CD14-positive monocyte (primary cell): ENCODE data around the gene ANK2. TPM values are rescaled to one million over a fixed set of nuclear protein-coding genes. Genes with fewer than 3 reads are reported as not detected.

Experiments used
- DNase-seq, 3 donors: peaks; one replicate each; pipeline ENCODE4 v3.0.0-alpha.2; 2011 to 2022
- H2AFZ ChIP-seq: 2 replicates; pipeline ENCODE4 v1.6.0; 2012; ENCODE audit warnings: mild to moderate bottlenecking, low read depth, low read length, inconsistent platforms; ENCODE audit not compliant: insufficient read depth, poor library complexity, severe bottlenecking
- H3K27ac ChIP-seq, 2 donors: 1 replicate in 1 of 2; 2 replicates in 1 of 2; pipeline ENCODE4 v1.5.1; 2012 to 2013; ENCODE audit warnings: low read length in 2 of 2, control low read depth in 1 of 2, inconsistent platforms in 1 of 2, low read depth in 1 of 2, mild to moderate bottlenecking in 1 of 2
- H3K27me3 ChIP-seq, 2 donors: one replicate each; pipeline versions ENCODE4 v1.6.0 to v1.6.1; 2011 to 2013; ENCODE audit warnings: low read length in 2 of 2; ENCODE audit not compliant: control insufficient read depth in 2 of 2, insufficient read depth in 2 of 2
- H3K36me3 ChIP-seq, 2 donors: replicated peaks in 1 of 2; 1 replicate in 1 of 2; 2 replicates in 1 of 2; pipeline versions ENCODE4 v1.5.1 to v1.6.1; 2012 to 2013; ENCODE audit warnings: low read length in 2 of 2, control low read depth in 1 of 2, inconsistent platforms in 1 of 2, mild to moderate bottlenecking in 1 of 2; ENCODE audit not compliant: insufficient read depth in 2 of 2, control insufficient read depth in 1 of 2
- H3K4me1 ChIP-seq, 2 donors: 1 replicate in 1 of 2; 2 replicates in 1 of 2; pipeline versions ENCODE4 v1.5.1 to v1.6.1; 2012 to 2013; ENCODE audit warnings: low read length in 2 of 2, control low read depth in 1 of 2, inconsistent platforms in 1 of 2, mild to moderate bottlenecking in 1 of 2, moderate library complexity in 1 of 2; ENCODE audit not compliant: insufficient read depth in 2 of 2, control insufficient read depth in 1 of 2
- H3K4me2 ChIP-seq: replicated peaks from 2 replicates; pipeline ENCODE3; 2012; ENCODE audit warnings: low read length, moderate library complexity, mild to moderate bottlenecking; ENCODE audit not compliant: poor library complexity, severe bottlenecking; ENCODE audit errors: extremely low read depth
- H3K4me3 ChIP-seq, 3 experiments: fragments of 200-600 bp in 1 of 3; sonication (generic) in 1 of 3; replicated peaks in 1 of 3; 1 replicate in 2 of 3; 2 replicates in 1 of 3; pipeline ENCODE4 v1.5.1; 2011 to 2013; ENCODE audit warnings: low read length in 3 of 3, mild to moderate bottlenecking in 3 of 3, control low read depth in 2 of 3, low read depth in 2 of 3, inconsistent platforms in 1 of 3, moderate library complexity in 1 of 3
- H3K79me2 ChIP-seq: 2 replicates; pipeline ENCODE4 v1.6.0; 2012; ENCODE audit warnings: mild to moderate bottlenecking, control low read depth, inconsistent platforms, low read length, moderate library complexity; ENCODE audit not compliant: insufficient read depth
- H3K9ac ChIP-seq: 2 replicates; pipeline ENCODE4 v1.6.0; 2017; ENCODE audit warnings: low read length, mild to moderate bottlenecking; ENCODE audit not compliant: insufficient read depth, poor library complexity, severe bottlenecking
- H3K9me3 ChIP-seq, 2 donors: replicated peaks in 1 of 2; 1 replicate in 1 of 2; 2 replicates in 1 of 2; pipeline versions ENCODE4 v1.5.1 to v1.6.1; 2012 to 2013; ENCODE audit warnings: low read length in 2 of 2, control low read depth in 1 of 2; ENCODE audit not compliant: control insufficient read depth in 1 of 2, insufficient read depth in 1 of 2
- H4K20me1 ChIP-seq: 2 replicates; pipeline ENCODE4 v1.6.0; 2012; ENCODE audit warnings: mild to moderate bottlenecking, low read length, control low read depth, moderate library complexity; ENCODE audit not compliant: insufficient read depth
- H3K27ac Mint-ChIP-seq, 7 donors: one replicate each; pipeline ENCODE4 v1.8.0; 2020; ENCODE audit warnings: mild to moderate bottlenecking in 7 of 7, mixed read lengths in 7 of 7, moderate library complexity in 6 of 7, inconsistent platforms in 2 of 7
- H3K27me3 Mint-ChIP-seq, 3 donors: one replicate each; pipeline ENCODE4 v1.8.0; 2021 to 2022; ENCODE audit warnings: low read depth in 3 of 3, mild to moderate bottlenecking in 3 of 3, mixed read lengths in 3 of 3, moderate library complexity in 3 of 3, inconsistent platforms in 1 of 3
- H3K36me3 Mint-ChIP-seq, 2 donors: one replicate each; pipeline ENCODE4 v1.8.0; 2020; ENCODE audit warnings: mixed read lengths in 2 of 2, inconsistent platforms in 1 of 2, mild to moderate bottlenecking in 1 of 2
- H3K4me1 Mint-ChIP-seq: one replicate; pipeline ENCODE4 v1.8.0; 2020; ENCODE audit warnings: mild to moderate bottlenecking, mixed read lengths
- H3K4me3 Mint-ChIP-seq, 2 donors: one replicate each; pipeline ENCODE4 v1.8.0; 2020; ENCODE audit warnings: mild to moderate bottlenecking in 2 of 2, mixed read lengths in 2 of 2, moderate library complexity in 1 of 2
- H3K9me3 Mint-ChIP-seq, 7 donors: one replicate each; pipeline ENCODE4 v1.8.0; 2020 to 2022; ENCODE audit warnings: mixed read lengths in 7 of 7, mild to moderate bottlenecking in 6 of 7, moderate library complexity in 6 of 7, inconsistent platforms in 2 of 7
- WGBS: methylation state at CpG from one replicate; pipeline ENCODE4 v1.1.5; 2013; ENCODE audit warnings: missing lambda C conversion rate; ENCODE audit not compliant: insufficient coverage; 5-methylcytosine and 5-hydroxymethylcytosine counted together
- intact Hi-C, 2 donors: fragments of 100-400 bp; cut with micrococcal nuclease; formaldehyde crosslinking; loops; one replicate each; pipeline versions ENCODE4 v1.15.0 to v1.15.1; 2023
- polyA plus RNA-seq, 3 donors: library from polyadenylated mRNA; depleted of rRNA in 1 of 3; unstranded in 2 of 3; stranded (reverse) in 1 of 3; fragments of 300-500 nt in 2 of 3; fragments of >200 nt in 1 of 3; fragmentation: Illumina TruSeq in 2 of 3; gene quantifications; 1 replicate in 2 of 3; 2 replicates in 1 of 3; pipeline ENCODE4 v1.2.3, GENCODE V29; 2012 to 2021
- TF ChIP-seq, protein P1 (sequence below): fragments of 200-600 bp; IDR thresholded peaks from one replicate; pipeline ENCODE4 v1.8.0; 2022; ENCODE audit warnings: antibody characterized with exemption, mild to moderate bottlenecking

The ANK2 gene
- polyA plus RNA-seq, 3 donors: not detected

DNA sequence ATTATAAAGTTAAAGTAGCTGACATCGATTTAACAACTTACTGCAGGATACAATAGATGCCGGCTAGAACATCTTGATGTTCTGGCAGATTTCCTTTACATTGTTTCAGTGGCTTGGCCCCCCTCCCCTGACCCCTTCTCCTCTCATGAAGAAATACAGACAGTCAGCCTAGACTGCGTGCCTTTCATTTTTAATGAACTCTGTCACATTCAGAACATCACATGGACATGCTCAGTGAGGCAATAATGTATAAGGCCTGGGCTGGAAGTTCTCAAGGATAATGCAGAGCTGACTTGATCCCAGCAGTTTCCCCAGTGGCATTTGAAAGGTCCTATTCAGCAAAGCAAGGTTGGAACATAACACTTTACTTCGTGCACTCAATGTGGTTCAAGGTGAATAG is 239.2 kb downstream of the ANK2 start:
- Histone ChIP-seq H3K9ac (no peak overlapping the region), H2AFZ (no peak overlapping the region), H4K20me1 (no peaks in the 10 kb centered on the region), H3K27ac (no peak overlapping the region), H3K4me3 (no peak overlapping the region), H3K27me3 (no peaks in the 10 kb centered on the region), H3K4me2 (no peak overlapping the region), H3K9me3 (no peaks in the 10 kb centered on the region), H3K4me1 (no peaks in the 10 kb centered on the region), H3K79me2 (no peaks in the 10 kb centered on the region), H3K36me3 (no peaks in the 10 kb centered on the region)
- H3K9me3 Mint-ChIP-seq: peaks cover 0 to 2% (median 0%) of the 10 kb centered on the region in 7 donors
- TF ChIP-seq, protein P1, sequence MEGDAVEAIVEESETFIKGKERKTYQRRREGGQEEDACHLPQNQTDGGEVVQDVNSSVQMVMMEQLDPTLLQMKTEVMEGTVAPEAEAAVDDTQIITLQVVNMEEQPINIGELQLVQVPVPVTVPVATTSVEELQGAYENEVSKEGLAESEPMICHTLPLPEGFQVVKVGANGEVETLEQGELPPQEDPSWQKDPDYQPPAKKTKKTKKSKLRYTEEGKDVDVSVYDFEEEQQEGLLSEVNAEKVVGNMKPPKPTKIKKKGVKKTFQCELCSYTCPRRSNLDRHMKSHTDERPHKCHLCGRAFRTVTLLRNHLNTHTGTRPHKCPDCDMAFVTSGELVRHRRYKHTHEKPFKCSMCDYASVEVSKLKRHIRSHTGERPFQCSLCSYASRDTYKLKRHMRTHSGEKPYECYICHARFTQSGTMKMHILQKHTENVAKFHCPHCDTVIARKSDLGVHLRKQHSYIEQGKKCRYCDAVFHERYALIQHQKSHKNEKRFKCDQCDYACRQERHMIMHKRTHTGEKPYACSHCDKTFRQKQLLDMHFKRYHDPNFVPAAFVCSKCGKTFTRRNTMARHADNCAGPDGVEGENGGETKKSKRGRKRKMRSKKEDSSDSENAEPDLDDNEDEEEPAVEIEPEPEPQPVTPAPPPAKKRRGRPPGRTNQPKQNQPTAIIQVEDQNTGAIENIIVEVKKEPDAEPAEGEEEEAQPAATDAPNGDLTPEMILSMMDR: no peak
- no peaks in the 10 kb centered on the region for H3K36me3 Mint-ChIP-seq
- no peak overlapping the region for H3K27ac Mint-ChIP-seq
- no peaks in the 10 kb centered on the region for H3K27me3 Mint-ChIP-seq
- H3K4me1 Mint-ChIP-seq: no peaks in the 10 kb centered on the region
- intact Hi-C loops: no loop called here
- no peak for DNase-seq
- no peak overlapping the region for H3K4me3 Mint-ChIP-seq
- 92% methylated on average over 2 of the region's 4 CpGs for WGBS

DNA sequence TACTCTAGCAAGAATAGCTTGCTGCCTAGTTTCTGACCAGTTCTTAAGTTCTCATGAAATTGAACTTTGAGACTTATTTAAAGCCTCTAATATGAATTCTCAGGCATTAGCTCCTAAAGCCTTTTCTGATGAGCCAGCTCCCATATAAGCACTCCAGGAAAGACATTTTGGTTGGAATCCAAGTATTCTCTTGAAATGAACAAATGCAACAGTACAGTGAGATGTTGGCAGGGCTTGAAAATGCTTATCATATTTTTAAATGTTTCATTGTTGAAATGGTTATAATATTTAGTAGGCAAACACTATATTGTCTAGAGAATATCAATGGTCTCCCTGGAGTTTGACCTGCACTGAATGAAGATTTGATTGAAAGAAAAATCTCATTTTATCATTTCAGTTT is 240.3 kb downstream of the ANK2 start:
- Histone ChIP-seq H3K4me3 (no peak overlapping the region), H3K36me3 (no peaks in the 10 kb centered on the region), H3K9ac (no peak overlapping the region), H2AFZ (no peak overlapping the region), H4K20me1 (no peaks in the 10 kb centered on the region), H3K27ac (no peak overlapping the region), H3K79me2 (no peaks in the 10 kb centered on the region), H3K4me2 (no peak overlapping the region), H3K27me3 (no peaks in the 10 kb centered on the region), H3K4me1 (no peaks in the 10 kb centered on the region), H3K9me3 (no peaks in the 10 kb centered on the region)
- Mint-ChIP-seq H3K27ac (no peak overlapping the region), H3K9me3 (peaks cover 0 to 2% (median 0%) of the 10 kb centered on the region in 7 donors), H3K4me1 (no peaks in the 10 kb centered on the region), H3K4me3 (no peak overlapping the region), H3K27me3 (no peaks in the 10 kb centered on the region), H3K36me3 (no peaks in the 10 kb centered on the region)
- no peak for DNase-seq
- TF ChIP-seq, protein P1: no peak
- intact Hi-C loops: no loop called here
